MM.1S (cell line): Measurements from ENCODE around the gene PTGER3.

Experiments
- EZH2 ChIP-seq: fragments of 300-600 bp; sonication (generic); optimal IDR thresholded peaks from 2 replicates; pipeline ENCODE3; 2017; ENCODE audit warnings: low read depth, mild to moderate bottlenecking, antibody characterized with exemption, low read length, mixed read lengths
- TF ChIP-seq, protein P1 (sequence below): fragments of 300-600 bp; sonication (generic); IDR thresholded peaks from 2 replicates; pipeline ENCODE4 v1.5.1; 2016; ENCODE audit warnings: antibody characterized with exemption, low read length, mixed read lengths

GRCh38 chr1:71015745-71016144, 31.9 kb downstream of the PTGER3 start:
- TF ChIP-seq, protein P1, sequence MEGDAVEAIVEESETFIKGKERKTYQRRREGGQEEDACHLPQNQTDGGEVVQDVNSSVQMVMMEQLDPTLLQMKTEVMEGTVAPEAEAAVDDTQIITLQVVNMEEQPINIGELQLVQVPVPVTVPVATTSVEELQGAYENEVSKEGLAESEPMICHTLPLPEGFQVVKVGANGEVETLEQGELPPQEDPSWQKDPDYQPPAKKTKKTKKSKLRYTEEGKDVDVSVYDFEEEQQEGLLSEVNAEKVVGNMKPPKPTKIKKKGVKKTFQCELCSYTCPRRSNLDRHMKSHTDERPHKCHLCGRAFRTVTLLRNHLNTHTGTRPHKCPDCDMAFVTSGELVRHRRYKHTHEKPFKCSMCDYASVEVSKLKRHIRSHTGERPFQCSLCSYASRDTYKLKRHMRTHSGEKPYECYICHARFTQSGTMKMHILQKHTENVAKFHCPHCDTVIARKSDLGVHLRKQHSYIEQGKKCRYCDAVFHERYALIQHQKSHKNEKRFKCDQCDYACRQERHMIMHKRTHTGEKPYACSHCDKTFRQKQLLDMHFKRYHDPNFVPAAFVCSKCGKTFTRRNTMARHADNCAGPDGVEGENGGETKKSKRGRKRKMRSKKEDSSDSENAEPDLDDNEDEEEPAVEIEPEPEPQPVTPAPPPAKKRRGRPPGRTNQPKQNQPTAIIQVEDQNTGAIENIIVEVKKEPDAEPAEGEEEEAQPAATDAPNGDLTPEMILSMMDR = no peak
- no peak for TF ChIP-seq EZH2
